K562 (cell line): ENCODE results near the gene IL17RC. TPM values are rescaled to one million over a fixed set of nuclear protein-coding genes. Genes with fewer than 3 reads are reported as not detected.

Experiments
- ADNP ChIP-seq: fragments of 200-800 bp; sonication (Bioruptor generic); IDR thresholded peaks from 2 replicates; pipeline ENCODE4 v1.6.1; 2016; ENCODE audit warnings: missing genetic modification characterization, missing compliant biosample characterization
- JUND ChIP-seq, 2 experiments: IDR thresholded peaks; 2 replicates in 1 of 2; 3 replicates in 1 of 2; pipeline ENCODE4 v1.6.1; 2011; ENCODE audit warnings: borderline replicate concordance in 2 of 2, low read depth in 2 of 2, low read length in 2 of 2, improper control_type of control experiment in 1 of 2, missing biosample characterization in 1 of 2, missing genetic modification characterization in 1 of 2, missing genetic modification reagents in 1 of 2
- PML ChIP-seq: IDR thresholded peaks from 2 replicates; pipeline ENCODE4 v1.6.1; 2012; ENCODE audit warnings: low read length, inconsistent platforms
- ZBTB7A ChIP-seq: IDR thresholded peaks from 2 replicates; pipeline ENCODE4 v1.6.1; 2011; ENCODE audit warnings: low read depth, mild to moderate bottlenecking, low read length, moderate library complexity, borderline replicate concordance; ENCODE audit not compliant: control insufficient read depth
- ZNF239 ChIP-seq: fragments of 250-450 bp; sonication (Bioruptor Pico); IDR thresholded peaks from 2 replicates; pipeline ENCODE4 v1.4.0; 2020; ENCODE audit warnings: mild to moderate bottlenecking
- ZNF274 ChIP-seq: IDR thresholded peaks from 2 replicates; pipeline ENCODE4 v1.6.1; 2011; ENCODE audit warnings: low read depth, mild to moderate bottlenecking, low read length, moderate library complexity, borderline replicate concordance
- ZNF507 ChIP-seq: conservative IDR thresholded peaks from 2 replicates; pipeline ENCODE4 v1.6.1; 2017; ENCODE audit warnings: missing genetic modification characterization, missing compliant biosample characterization
- ZNF696 ChIP-seq: fragments of 250-450 bp; sonication (Bioruptor Pico); conservative IDR thresholded peaks from 2 replicates; pipeline ENCODE4 v1.4.0; 2020; ENCODE audit warnings: mild to moderate bottlenecking, moderate library complexity
- polyA plus RNA-seq, 8 experiments: library from polyadenylated mRNA; depleted of rRNA in 4 of 8; stranded (reverse) in 5 of 8; unstranded in 3 of 8; fragments of >200 nt; fragmentation: Nextera tagmentation in 2 of 8; fragmentation: Illumina TruSeq in 1 of 8; extraction: Ambion mirVana in 2 of 8; extraction: Trizol in 1 of 8; gene quantifications; 2 replicates each; pipeline versions ENCODE4 v1.2.1 to v1.2.3, GENCODE V29; 2011 to 2014; ENCODE audit warnings: inconsistent platforms in 1 of 8, missing spikeins in 1 of 8
- total RNA-seq, 7 experiments: library from RNA; depleted of rRNA in 6 of 7; stranded (reverse); fragments of >200 nt in 6 of 7; fragmentation: Illumina TruSeq in 2 of 7; extraction: Trizol in 2 of 7; gene quantifications; 2 replicates each; pipeline versions ENCODE4 v1.2.1 to v1.2.3, GENCODE V29; 2011 to 2021; ENCODE audit warnings: low replicate concordance in 1 of 7
- TF ChIP-seq, protein P1 (sequence below): fragments of 450-650 bp; IDR thresholded peaks from 2 replicates; pipeline ENCODE4 v1.6.1; 2016; ENCODE audit warnings: mild to moderate bottlenecking, moderate library complexity
- TF ChIP-seq, protein P2 (sequence below): IDR thresholded peaks from 2 replicates; pipeline ENCODE4 v1.6.1; 2014; ENCODE audit warnings: antibody characterized with exemption
- TF ChIP-seq, protein P3 (sequence below), 2 experiments: IDR thresholded peaks; 2 replicates each; pipeline ENCODE4 v1.6.1; 2012; ENCODE audit warnings: improper control_type of control experiment in 2 of 2, low read depth in 2 of 2, low read length in 2 of 2, borderline replicate concordance in 1 of 2

The IL17RC gene
- total and polyA plus RNA-seq, 9 of the 15 experiments (the other 6 are each of a cell fraction or from before 2014, with no cell fraction given) = 0.15 to 11.4 (median 7.1) TPM; not detected in 1

DNA sequence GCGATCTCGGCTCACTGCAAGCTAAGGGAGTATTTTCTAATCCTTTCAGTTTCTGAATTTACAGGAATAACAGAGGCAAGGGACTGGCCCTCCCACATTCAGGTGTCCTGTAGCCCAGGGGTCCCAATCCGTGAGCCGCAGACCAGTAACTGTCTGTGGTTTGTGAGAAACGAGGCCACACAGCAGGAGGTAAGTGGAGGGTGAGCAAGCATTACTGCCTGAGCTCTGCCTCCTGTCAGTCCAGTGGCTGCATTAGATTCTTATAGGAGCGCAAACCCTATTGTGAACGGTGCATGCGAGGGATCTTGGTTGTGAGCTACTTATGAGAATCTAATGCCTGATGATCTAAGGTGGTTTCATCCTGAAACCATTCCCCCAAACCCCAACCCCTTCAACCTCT, 5.0 kb upstream of the IL17RC start (continued):
- TF ChIP-seq, protein P1, sequence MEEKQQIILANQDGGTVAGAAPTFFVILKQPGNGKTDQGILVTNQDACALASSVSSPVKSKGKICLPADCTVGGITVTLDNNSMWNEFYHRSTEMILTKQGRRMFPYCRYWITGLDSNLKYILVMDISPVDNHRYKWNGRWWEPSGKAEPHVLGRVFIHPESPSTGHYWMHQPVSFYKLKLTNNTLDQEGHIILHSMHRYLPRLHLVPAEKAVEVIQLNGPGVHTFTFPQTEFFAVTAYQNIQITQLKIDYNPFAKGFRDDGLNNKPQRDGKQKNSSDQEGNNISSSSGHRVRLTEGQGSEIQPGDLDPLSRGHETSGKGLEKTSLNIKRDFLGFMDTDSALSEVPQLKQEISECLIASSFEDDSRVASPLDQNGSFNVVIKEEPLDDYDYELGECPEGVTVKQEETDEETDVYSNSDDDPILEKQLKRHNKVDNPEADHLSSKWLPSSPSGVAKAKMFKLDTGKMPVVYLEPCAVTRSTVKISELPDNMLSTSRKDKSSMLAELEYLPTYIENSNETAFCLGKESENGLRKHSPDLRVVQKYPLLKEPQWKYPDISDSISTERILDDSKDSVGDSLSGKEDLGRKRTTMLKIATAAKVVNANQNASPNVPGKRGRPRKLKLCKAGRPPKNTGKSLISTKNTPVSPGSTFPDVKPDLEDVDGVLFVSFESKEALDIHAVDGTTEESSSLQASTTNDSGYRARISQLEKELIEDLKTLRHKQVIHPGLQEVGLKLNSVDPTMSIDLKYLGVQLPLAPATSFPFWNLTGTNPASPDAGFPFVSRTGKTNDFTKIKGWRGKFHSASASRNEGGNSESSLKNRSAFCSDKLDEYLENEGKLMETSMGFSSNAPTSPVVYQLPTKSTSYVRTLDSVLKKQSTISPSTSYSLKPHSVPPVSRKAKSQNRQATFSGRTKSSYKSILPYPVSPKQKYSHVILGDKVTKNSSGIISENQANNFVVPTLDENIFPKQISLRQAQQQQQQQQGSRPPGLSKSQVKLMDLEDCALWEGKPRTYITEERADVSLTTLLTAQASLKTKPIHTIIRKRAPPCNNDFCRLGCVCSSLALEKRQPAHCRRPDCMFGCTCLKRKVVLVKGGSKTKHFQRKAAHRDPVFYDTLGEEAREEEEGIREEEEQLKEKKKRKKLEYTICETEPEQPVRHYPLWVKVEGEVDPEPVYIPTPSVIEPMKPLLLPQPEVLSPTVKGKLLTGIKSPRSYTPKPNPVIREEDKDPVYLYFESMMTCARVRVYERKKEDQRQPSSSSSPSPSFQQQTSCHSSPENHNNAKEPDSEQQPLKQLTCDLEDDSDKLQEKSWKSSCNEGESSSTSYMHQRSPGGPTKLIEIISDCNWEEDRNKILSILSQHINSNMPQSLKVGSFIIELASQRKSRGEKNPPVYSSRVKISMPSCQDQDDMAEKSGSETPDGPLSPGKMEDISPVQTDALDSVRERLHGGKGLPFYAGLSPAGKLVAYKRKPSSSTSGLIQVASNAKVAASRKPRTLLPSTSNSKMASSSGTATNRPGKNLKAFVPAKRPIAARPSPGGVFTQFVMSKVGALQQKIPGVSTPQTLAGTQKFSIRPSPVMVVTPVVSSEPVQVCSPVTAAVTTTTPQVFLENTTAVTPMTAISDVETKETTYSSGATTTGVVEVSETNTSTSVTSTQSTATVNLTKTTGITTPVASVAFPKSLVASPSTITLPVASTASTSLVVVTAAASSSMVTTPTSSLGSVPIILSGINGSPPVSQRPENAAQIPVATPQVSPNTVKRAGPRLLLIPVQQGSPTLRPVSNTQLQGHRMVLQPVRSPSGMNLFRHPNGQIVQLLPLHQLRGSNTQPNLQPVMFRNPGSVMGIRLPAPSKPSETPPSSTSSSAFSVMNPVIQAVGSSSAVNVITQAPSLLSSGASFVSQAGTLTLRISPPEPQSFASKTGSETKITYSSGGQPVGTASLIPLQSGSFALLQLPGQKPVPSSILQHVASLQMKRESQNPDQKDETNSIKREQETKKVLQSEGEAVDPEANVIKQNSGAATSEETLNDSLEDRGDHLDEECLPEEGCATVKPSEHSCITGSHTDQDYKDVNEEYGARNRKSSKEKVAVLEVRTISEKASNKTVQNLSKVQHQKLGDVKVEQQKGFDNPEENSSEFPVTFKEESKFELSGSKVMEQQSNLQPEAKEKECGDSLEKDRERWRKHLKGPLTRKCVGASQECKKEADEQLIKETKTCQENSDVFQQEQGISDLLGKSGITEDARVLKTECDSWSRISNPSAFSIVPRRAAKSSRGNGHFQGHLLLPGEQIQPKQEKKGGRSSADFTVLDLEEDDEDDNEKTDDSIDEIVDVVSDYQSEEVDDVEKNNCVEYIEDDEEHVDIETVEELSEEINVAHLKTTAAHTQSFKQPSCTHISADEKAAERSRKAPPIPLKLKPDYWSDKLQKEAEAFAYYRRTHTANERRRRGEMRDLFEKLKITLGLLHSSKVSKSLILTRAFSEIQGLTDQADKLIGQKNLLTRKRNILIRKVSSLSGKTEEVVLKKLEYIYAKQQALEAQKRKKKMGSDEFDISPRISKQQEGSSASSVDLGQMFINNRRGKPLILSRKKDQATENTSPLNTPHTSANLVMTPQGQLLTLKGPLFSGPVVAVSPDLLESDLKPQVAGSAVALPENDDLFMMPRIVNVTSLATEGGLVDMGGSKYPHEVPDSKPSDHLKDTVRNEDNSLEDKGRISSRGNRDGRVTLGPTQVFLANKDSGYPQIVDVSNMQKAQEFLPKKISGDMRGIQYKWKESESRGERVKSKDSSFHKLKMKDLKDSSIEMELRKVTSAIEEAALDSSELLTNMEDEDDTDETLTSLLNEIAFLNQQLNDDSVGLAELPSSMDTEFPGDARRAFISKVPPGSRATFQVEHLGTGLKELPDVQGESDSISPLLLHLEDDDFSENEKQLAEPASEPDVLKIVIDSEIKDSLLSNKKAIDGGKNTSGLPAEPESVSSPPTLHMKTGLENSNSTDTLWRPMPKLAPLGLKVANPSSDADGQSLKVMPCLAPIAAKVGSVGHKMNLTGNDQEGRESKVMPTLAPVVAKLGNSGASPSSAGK = 0 out of 2 replicates have a peak, but pooled peaks have one; percentile 2
- TF ChIP-seq, protein P2, sequence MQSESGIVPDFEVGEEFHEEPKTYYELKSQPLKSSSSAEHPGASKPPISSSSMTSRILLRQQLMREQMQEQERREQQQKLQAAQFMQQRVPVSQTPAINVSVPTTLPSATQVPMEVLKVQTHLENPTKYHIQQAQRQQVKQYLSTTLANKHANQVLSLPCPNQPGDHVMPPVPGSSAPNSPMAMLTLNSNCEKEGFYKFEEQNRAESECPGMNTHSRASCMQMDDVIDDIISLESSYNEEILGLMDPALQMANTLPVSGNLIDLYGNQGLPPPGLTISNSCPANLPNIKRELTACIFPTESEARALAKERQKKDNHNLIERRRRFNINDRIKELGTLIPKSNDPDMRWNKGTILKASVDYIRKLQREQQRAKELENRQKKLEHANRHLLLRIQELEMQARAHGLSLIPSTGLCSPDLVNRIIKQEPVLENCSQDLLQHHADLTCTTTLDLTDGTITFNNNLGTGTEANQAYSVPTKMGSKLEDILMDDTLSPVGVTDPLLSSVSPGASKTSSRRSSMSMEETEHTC = no peak
- TF ChIP-seq, protein P3, sequence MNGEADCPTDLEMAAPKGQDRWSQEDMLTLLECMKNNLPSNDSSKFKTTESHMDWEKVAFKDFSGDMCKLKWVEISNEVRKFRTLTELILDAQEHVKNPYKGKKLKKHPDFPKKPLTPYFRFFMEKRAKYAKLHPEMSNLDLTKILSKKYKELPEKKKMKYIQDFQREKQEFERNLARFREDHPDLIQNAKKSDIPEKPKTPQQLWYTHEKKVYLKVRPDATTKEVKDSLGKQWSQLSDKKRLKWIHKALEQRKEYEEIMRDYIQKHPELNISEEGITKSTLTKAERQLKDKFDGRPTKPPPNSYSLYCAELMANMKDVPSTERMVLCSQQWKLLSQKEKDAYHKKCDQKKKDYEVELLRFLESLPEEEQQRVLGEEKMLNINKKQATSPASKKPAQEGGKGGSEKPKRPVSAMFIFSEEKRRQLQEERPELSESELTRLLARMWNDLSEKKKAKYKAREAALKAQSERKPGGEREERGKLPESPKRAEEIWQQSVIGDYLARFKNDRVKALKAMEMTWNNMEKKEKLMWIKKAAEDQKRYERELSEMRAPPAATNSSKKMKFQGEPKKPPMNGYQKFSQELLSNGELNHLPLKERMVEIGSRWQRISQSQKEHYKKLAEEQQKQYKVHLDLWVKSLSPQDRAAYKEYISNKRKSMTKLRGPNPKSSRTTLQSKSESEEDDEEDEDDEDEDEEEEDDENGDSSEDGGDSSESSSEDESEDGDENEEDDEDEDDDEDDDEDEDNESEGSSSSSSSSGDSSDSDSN (IDR thresholded peaks at IDR 0.05; ENCODE audit: borderline replicate concordance in 1 of 2, low read depth in 2 of 2, low read length in 2 of 2) = no peak
- TF ChIP-seq ZNF274 (no peak), ZNF507 (tag) (no peak), JUND (IDR thresholded peaks at IDR 0.05; ENCODE audit: borderline replicate concordance, low read depth, low read length) (0 out of 2 replicates have a peak, but pooled peaks have one; percentile 16), JUND (tag; IDR thresholded peaks at IDR 0.05; ENCODE audit: borderline replicate concordance, low read depth, low read length) (no peak), ZNF239 (CRISPR knock-in tag) (no peak), ADNP (tag) (no peak), PML (no peak), ZBTB7A (peak; percentile 79), ZNF696 (CRISPR knock-in tag) (no peak)
